Parietal lobe (tissue), 2 donors: ENCODE results near the gene TFDP3. TPM values are rescaled to one million over a fixed set of nuclear protein-coding genes. Genes with fewer than 3 reads are reported as not detected.

ENCODE experiments used
- small RNA-seq: library from RNA; depleted of rRNA; stranded (forward); fragments of <200 nt; gene quantifications from one replicate; pipeline ENCODE3, GENCODE V24; 2014; ENCODE audit warnings: low replicate concordance
- total RNA-seq: library from RNA; depleted of rRNA; stranded (reverse); fragments of >200 nt; gene quantifications from one replicate; pipeline ENCODE4 v1.2.3, GENCODE V29; 2014

The TFDP3 gene, protein sequence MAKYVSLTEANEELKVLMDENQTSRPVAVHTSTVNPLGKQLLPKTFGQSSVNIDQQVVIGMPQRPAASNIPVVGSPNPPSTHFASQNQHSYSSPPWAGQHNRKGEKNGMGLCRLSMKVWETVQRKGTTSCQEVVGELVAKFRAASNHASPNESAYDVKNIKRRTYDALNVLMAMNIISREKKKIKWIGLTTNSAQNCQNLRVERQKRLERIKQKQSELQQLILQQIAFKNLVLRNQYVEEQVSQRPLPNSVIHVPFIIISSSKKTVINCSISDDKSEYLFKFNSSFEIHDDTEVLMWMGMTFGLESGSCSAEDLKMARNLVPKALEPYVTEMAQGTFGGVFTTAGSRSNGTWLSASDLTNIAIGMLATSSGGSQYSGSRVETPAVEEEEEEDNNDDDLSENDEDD
- total RNA-seq, result not detected

DNA sequence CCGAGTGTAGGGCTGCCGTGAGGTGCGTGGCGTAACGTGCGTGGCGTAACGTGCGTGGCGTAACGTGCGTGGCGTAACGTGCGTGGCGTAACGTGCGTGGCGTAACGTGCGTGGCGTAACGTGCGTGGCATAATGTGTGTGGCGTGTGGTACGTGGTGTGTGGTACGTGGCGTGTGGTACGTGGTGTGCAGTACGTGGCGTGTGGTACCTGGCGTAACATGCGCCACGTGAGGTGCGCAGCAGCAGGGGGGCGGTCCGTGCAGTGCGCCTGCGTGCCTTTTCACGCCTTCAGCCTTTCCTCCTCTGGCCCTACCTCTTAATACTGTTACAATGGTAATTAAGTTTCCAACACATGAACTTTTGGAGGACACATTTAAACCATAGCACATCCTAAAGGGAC is at the start of gene TFDP3:
Gene TFDP3 (minus strand): TSS at position 26 of the 400 bp plus-strand sequence. CDS start 95 bp downstream, outside the sequence.

Small RNAs within 50 kb of the gene (small RNA-seq; reads per million reads assigned to genes)
- not detected for gene RNU1-115P

Other genes with a start within 250 kb of the TFDP3 start
- gene USP26, start 121.2 kb downstream of the TFDP3 start, total RNA-seq, result under 0.01 TPM
- 4.4 TPM for gene GPC4, start 197.1 kb upstream of the TFDP3 start, total RNA-seq